Endothelial cell of umbilical vein (primary cell): ENCODE data around the gene TRPM3. TPM values are rescaled to one million over a fixed set of nuclear protein-coding genes. Genes with fewer than 3 reads are reported as not detected.
A peak's percentile ranks its signal among the peaks of the same experiment; 100 is the strongest.

ENCODE experiments used
- BruUV-seq: library from RNA; stranded (reverse); fragments of 400-500 nt; replicated peaks from 2 replicates; lab custom pipeline; 2021; lab: Mats Ljungman, UMichigan
- CTCF ChIA-PET: fragments of 300-600, 350-600 bp; sonication (Branson Sonifier 250); formaldehyde crosslinking; loops from one replicate; lab custom pipeline; 2021; ENCODE audit warnings: antibody characterized with exemption, inconsistent platforms; lab: Charles Lee
- POLR2A ChIA-PET: fragments of 300-600, 350-600 bp; sonication (Branson Sonifier 250); formaldehyde crosslinking; loops from one replicate; lab custom pipeline; 2021; ENCODE audit warnings: antibody characterized with exemption, inconsistent platforms; lab: Charles Lee
- DNase-seq: peaks from one replicate; pipeline ENCODE4 v3.0.0-alpha.2; 2011; ENCODE audit warnings: low read depth, low spot score
- FAIRE-seq: peaks from 2 replicates; lab custom pipeline; 2011; peaks lifted over from hg19 to GRCh38; lab: Jason Lieb, UNC
- H2AFZ ChIP-seq: 2 replicates; pipeline ENCODE4 v1.6.0; 2012; ENCODE audit warnings: low read depth, low read length, control low read depth, inconsistent platforms
- H3K27ac ChIP-seq: 2 replicates; pipeline ENCODE4 v1.5.1; 2011; ENCODE audit warnings: low read depth, mild to moderate bottlenecking, control low read depth, low read length, moderate library complexity; ENCODE audit not compliant: insufficient read depth
- H3K27me3 ChIP-seq, 2 experiments: 2 replicates each; pipeline versions ENCODE4 v1.6.0 to v1.6.1; 2011; ENCODE audit warnings: low read length in 2 of 2, mixed read lengths in 1 of 2; ENCODE audit not compliant: control insufficient read depth in 2 of 2, insufficient read depth in 2 of 2
- H3K36me3 ChIP-seq, 2 experiments: 2 replicates in 1 of 2; 3 replicates in 1 of 2; pipeline ENCODE4 v1.5.1; 2011; ENCODE audit warnings: low read length in 2 of 2, mild to moderate bottlenecking in 1 of 2, moderate library complexity in 1 of 2; ENCODE audit not compliant: control insufficient read depth in 2 of 2, insufficient read depth in 2 of 2; ENCODE audit errors: extremely low read depth in 1 of 2
- H3K4me1 ChIP-seq: 3 replicates; pipeline ENCODE4 v1.5.1; 2011; ENCODE audit warnings: mild to moderate bottlenecking, low read length; ENCODE audit not compliant: control insufficient read depth, insufficient read depth; ENCODE audit errors: extremely low read depth
- H3K4me2 ChIP-seq: 2 replicates; pipeline ENCODE4 v1.6.1; 2011; ENCODE audit warnings: low read length, control low read depth, mixed read lengths; ENCODE audit not compliant: insufficient read depth
- H3K4me3 ChIP-seq, 3 experiments: fragments of 200-600 bp in 1 of 3; sonication (generic), shearing (Covaris generic) in 1 of 3; replicated peaks in 1 of 3; 2 replicates each; pipeline ENCODE4 v1.5.1; 2011 to 2016; ENCODE audit warnings: control low read depth in 3 of 3, low read length in 3 of 3, mild to moderate bottlenecking in 2 of 3, inconsistent platforms in 1 of 3, low read depth in 1 of 3, moderate library complexity in 1 of 3; ENCODE audit not compliant: insufficient read depth in 1 of 3
- H3K79me2 ChIP-seq: 2 replicates; pipeline ENCODE4 v1.6.0; 2012; ENCODE audit warnings: low read length, inconsistent platforms; ENCODE audit not compliant: control insufficient read depth, insufficient read depth
- H3K9ac ChIP-seq: replicated peaks from 2 replicates; pipeline ENCODE3; 2011; ENCODE audit warnings: low read length, control low read depth; ENCODE audit not compliant: insufficient read depth; ENCODE audit errors: extremely low read depth
- H3K9me1 ChIP-seq: replicated peaks from 3 replicates; pipeline ENCODE4 v1.6.0; 2011; ENCODE audit warnings: mild to moderate bottlenecking, low read length; ENCODE audit not compliant: control insufficient read depth, insufficient read depth; ENCODE audit errors: extremely low read depth
- H3K9me3 ChIP-seq: replicated peaks from 2 replicates; pipeline ENCODE4 v1.5.1; 2012; ENCODE audit warnings: low read length, inconsistent platforms; ENCODE audit not compliant: control insufficient read depth, insufficient read depth
- H4K20me1 ChIP-seq: replicated peaks from 2 replicates; pipeline ENCODE3; 2011; ENCODE audit warnings: mild to moderate bottlenecking, low read length; ENCODE audit not compliant: control insufficient read depth, insufficient read depth; ENCODE audit errors: extremely low read depth
- FOS ChIP-seq: IDR thresholded peaks from 2 replicates; pipeline ENCODE4 v1.6.1; 2011; ENCODE audit warnings: mild to moderate bottlenecking, low read length, moderate library complexity, borderline replicate concordance; ENCODE audit not compliant: insufficient read depth
- MYC ChIP-seq: IDR thresholded peaks from one replicate; pipeline ENCODE4 v1.6.1; 2011; ENCODE audit warnings: mild to moderate bottlenecking, low read depth, low read length
- POLR2AphosphoS5 ChIP-seq: IDR thresholded peaks from 2 replicates; pipeline ENCODE4 v1.6.1; 2012; ENCODE audit warnings: low read depth, mild to moderate bottlenecking, control low read depth, low read length, moderate library complexity; ENCODE audit not compliant: insufficient read depth
- dilution Hi-C: fragments of 300-500 bp; cut with MboI; formaldehyde crosslinking; loops from one replicate; pipeline ENCODE4 v1.15.0; 2019; ENCODE audit warnings: low sequenced_read_pairs; ENCODE audit not compliant: extremely low pct_ligation_motif_present
- intact Hi-C: fragments of 100-400 bp; cut with micrococcal nuclease; formaldehyde crosslinking; loops from one replicate; pipeline ENCODE4 v1.10.0; 2022
- polyA plus RNA-seq, 4 experiments: library from polyadenylated mRNA; depleted of rRNA in 3 of 4; stranded (reverse) in 3 of 4; unstranded in 1 of 4; fragments of >200 nt; gene quantifications; 2 replicates each; pipeline versions ENCODE4 v1.2.1 to v1.2.3, GENCODE V29; 2011 to 2012; ENCODE audit warnings: missing spikeins in 1 of 4
- total RNA-seq: library from RNA; stranded (reverse); gene quantifications from 2 replicates; pipeline ENCODE4 v1.2.3, GENCODE V29; 2021

The TRPM3 gene
- total and polyA plus RNA-seq, 2 donors (not counting 3 experiments of a cell fraction or from before 2014, with no cell fraction given), result 0.17 to 0.33 TPM

GRCh38 chr9:70486127-70486526 lies 635.3 kb downstream of the TRPM3 start:
- Histone ChIP-seq H2AFZ (no peak overlapping the region), H3K27me3 (no peaks in the 10 kb centered on the region), H3K9me3 (no peaks in the 10 kb centered on the region), H3K27ac (no peak overlapping the region), H3K4me2 (no peak overlapping the region), H4K20me1 (no peaks in the 10 kb centered on the region), H3K9ac (no peak overlapping the region), H3K9me1 (no peaks in the 10 kb centered on the region), H3K4me1 (peaks cover 6% of the 10 kb centered on the region), H3K79me2 (no peaks in the 10 kb centered on the region), H3K4me3 (no peak overlapping the region), H3K36me3 (no peaks in the 10 kb centered on the region)
- ChIA-PET CTCF (interaction anchor here (0.6 to 3.5 kb wide), 8 partner anchors 9 to 117 kb away, joined by 3 to 54 read pairs (median 3); no protein-coding TSS in a partner anchor), POLR2A (no interaction called here)
- FAIRE-seq (no peak), DNase-seq (no peak)
- TF ChIP-seq FOS (no peak), POLR2AphosphoS5 (no peak)
- BruUV-seq, result no TSS peak
- dilution Hi-C loops, result no loop called here
- intact Hi-C loops, result loop anchor here (10.0 kb wide), 1 partner anchor 511 kb away; no protein-coding TSS in a partner anchor

GRCh38 chr9:70485273-70485858 lies 636.1 kb downstream of the TRPM3 start:
- intact Hi-C loops, result loop anchor here (10.0 kb wide), 1 partner anchor 511 kb away; no protein-coding TSS in a partner anchor
- H3K9me3 ChIP-seq, result no peaks in the 10 kb centered on the region
- DNase-seq (no peak), FAIRE-seq (no peak)
- TF ChIP-seq FOS (no peak), POLR2AphosphoS5 (no peak), MYC (no peak)
- ChIA-PET CTCF (interaction anchor here (0.6 to 3.5 kb wide), 28 partner anchors 10 to 150 kb away, joined by 3 to 76 read pairs (median 7); partner anchors contain the start of gene KLF9), POLR2A (interaction anchor here (0.8 kb wide), 1 partner anchor 67 kb away, joined by 3 read pairs; no protein-coding TSS in a partner anchor)
- dilution Hi-C loops, result no loop called here
- H3K27ac ChIP-seq, result no peak overlapping the region
- H3K9ac ChIP-seq, result no peak overlapping the region
- no peaks in the 10 kb centered on the region for H3K27me3 ChIP-seq
- H2AFZ ChIP-seq, result peak overlapping the region; percentile 42
- no peak overlapping the region for H3K4me2 ChIP-seq
- H3K9me1 ChIP-seq, result no peaks in the 10 kb centered on the region
- H3K4me1 ChIP-seq, result peaks cover 14% of the 10 kb centered on the region
- H3K36me3 ChIP-seq, result no peaks in the 10 kb centered on the region
- H4K20me1 ChIP-seq, result no peaks in the 10 kb centered on the region
- H3K4me3 ChIP-seq, result no peak overlapping the region
- no peaks in the 10 kb centered on the region for H3K79me2 ChIP-seq
- BruUV-seq, result no TSS peak
